Measurements from ENCODE around the gene GASK1A. TPM values are rescaled to one million over a fixed set of nuclear protein-coding genes. Genes with fewer than 3 reads are reported as not detected.

Gene GASK1A
- polyA plus RNA-seq, 2 of the 4 experiments (the other 2 are of a cell fraction): not detected

GRCh38 chr3:43023746-43024145, 44.6 kb downstream of the GASK1A start:
- Histone ChIP-seq H3K4me3 (no peak overlapping the region), H3K4me2 (no peak overlapping the region), H3K9me3 (no peaks in the 10 kb centered on the region), H3K27ac (no peak overlapping the region), H3K4me1 (no peaks in the 10 kb centered on the region)
- no peak for TF ChIP-seq MAFK (IDR thresholded peaks at IDR 0.05; ENCODE audit: partially characterized antibody)
- TF ChIP-seq USF2 (IDR thresholded peaks at IDR 0.05): no peak
- TF ChIP-seq SREBF2 (IDR thresholded peaks at IDR 0.05): no peak
- TF ChIP-seq CHD2 (IDR thresholded peaks at IDR 0.05; ENCODE audit: low read length, partially characterized antibody): no peak
- TF ChIP-seq PBX3 (IDR thresholded peaks at IDR 0.05): no peak
- TF ChIP-seq ZNF302 (CRISPR knock-in tag; IDR thresholded peaks at IDR 0.05): no peak
- no peak for TF ChIP-seq HOXB13 (CRISPR knock-in tag; IDR thresholded peaks at IDR 0.05; ENCODE audit: low read depth)
- WGBS (ENCODE audit: missing lambda C conversion rate): 24% methylated on average over 5 of the region's 5 CpGs
- ChIA-PET POLR2A (no interaction called here), CTCF (no interaction called here)
- no peak for ATAC-seq
- DNase-seq (ENCODE audit: low read depth in 1 of 2, low spot score in 1 of 2): no peak
- FAIRE-seq: no peak

GRCh38 chr3:43024181-43024885, 45.2 kb downstream of the GASK1A start:
- Histone ChIP-seq H3K4me1 (no peaks in the 10 kb centered on the region), H3K9me3 (no peaks in the 10 kb centered on the region), H3K4me3 (no peak overlapping the region), H3K27ac (no peak overlapping the region), H3K4me2 (no peak overlapping the region)
- no peak for DNase-seq (ENCODE audit: low read depth in 1 of 2, low spot score in 1 of 2)
- TF ChIP-seq ATOH8 (CRISPR knock-in tag; IDR thresholded peaks at IDR 0.05; ENCODE audit: low read depth) (no peak), HDAC2 (IDR thresholded peaks at IDR 0.05) (no peak), MAFK (IDR thresholded peaks at IDR 0.05; ENCODE audit: partially characterized antibody) (no peak), NFE2L2 (conservative IDR thresholded peaks at IDR 0.05; ENCODE audit: low read length) (no peak), BHLHE40 (IDR thresholded peaks at IDR 0.05; ENCODE audit: low read depth, low read length) (no peak), JUN (IDR thresholded peaks at IDR 0.05) (no peak), REST (IDR thresholded peaks at IDR 0.05) (no peak), MAZ (IDR thresholded peaks at IDR 0.05; ENCODE audit: borderline replicate concordance, low read depth, low read length) (no peak)
- ChIA-PET CTCF (no interaction called here), POLR2A (no interaction called here)
- 38% methylated on average over 6 of the region's 6 CpGs for WGBS (ENCODE audit: missing lambda C conversion rate)
- no peak for ATAC-seq
- no peak for FAIRE-seq

GRCh38 chr3:43025423-43025822, 46.3 kb downstream of the GASK1A start:
- ChIA-PET CTCF (no interaction called here), POLR2A (no interaction called here)
- ATAC-seq (no peak), DNase-seq (ENCODE audit: low read depth in 1 of 2, low spot score in 1 of 2) (no peak), FAIRE-seq (no peak)
- H3K4me2 ChIP-seq: no peak overlapping the region
- H3K9me3 ChIP-seq: no peaks in the 10 kb centered on the region
- no peak overlapping the region for H3K27ac ChIP-seq
- no peak overlapping the region for H3K4me3 ChIP-seq
- no peaks in the 10 kb centered on the region for H3K4me1 ChIP-seq
- WGBS (ENCODE audit: missing lambda C conversion rate): 25% methylated on average over 5 of the region's 5 CpGs
- TF ChIP-seq PBX3 (IDR thresholded peaks at IDR 0.05): no peak
- no peak for TF ChIP-seq GATA3 (IDR thresholded peaks at IDR 0.05; ENCODE audit: borderline replicate concordance)
- TF ChIP-seq POLR2A (IDR thresholded peaks at IDR 0.05; ENCODE audit: low read length): no peak
- no peak for TF ChIP-seq JUNB (IDR thresholded peaks at IDR 0.05)
- no peak for TF ChIP-seq NFE2L2 (conservative IDR thresholded peaks at IDR 0.05; ENCODE audit: low read length)
- no peak for TF ChIP-seq NPAS2 (CRISPR knock-in tag; IDR thresholded peaks at IDR 0.05; ENCODE audit: borderline replicate concordance)
- no peak for TF ChIP-seq HOXA7 (CRISPR knock-in tag; IDR thresholded peaks at IDR 0.05)
- no peak for TF ChIP-seq REST (IDR thresholded peaks at IDR 0.05)
- no peak for TF ChIP-seq RNF2 (IDR thresholded peaks at IDR 0.05; ENCODE audit: borderline replicate concordance, low read depth)
- TF ChIP-seq ZFP36 (IDR thresholded peaks at IDR 0.05; ENCODE audit: borderline replicate concordance, partially characterized antibody): no peak
- TF ChIP-seq SREBF2 (IDR thresholded peaks at IDR 0.05): no peak

Data from A549 (cell line).